K562 (cell line): Measurements from ENCODE around the gene DOCK7. TPM values are rescaled to one million over a fixed set of nuclear protein-coding genes. Genes with fewer than 3 reads are reported as not detected.
A peak's percentile ranks its signal among the peaks of the same experiment; 100 is the strongest.

Experiments used
- BCL6 ChIP-seq: fragments of 250-450 bp; sonication (Bioruptor Pico); IDR thresholded peaks from 2 replicates; pipeline ENCODE4 v1.4.0; 2020
- EP300 ChIP-seq: IDR thresholded peaks from 2 replicates; pipeline ENCODE4 v1.6.1; 2012; ENCODE audit warnings: low read length, improper control_type of control experiment
- GTF2F1 ChIP-seq: IDR thresholded peaks from 2 replicates; pipeline ENCODE4 v1.6.1; 2011; ENCODE audit warnings: low read depth, low read length, improper control_type of control experiment
- HDAC8 ChIP-seq: fragments of 450-650 bp; IDR thresholded peaks from 2 replicates; pipeline ENCODE4 v1.6.1; 2016; ENCODE audit warnings: mild to moderate bottlenecking, missing genetic modification characterization, moderate library complexity, missing compliant biosample characterization
- HNRNPH1 ChIP-seq: fragments of 200-400 bp; formaldehyde crosslinking; optimal IDR thresholded peaks from 2 replicates; pipeline ENCODE3; 2017; ENCODE audit warnings: low read depth, mild to moderate bottlenecking, low read length, moderate library complexity
- MEF2A ChIP-seq: IDR thresholded peaks from 2 replicates; pipeline ENCODE4 v1.6.1; 2011; ENCODE audit warnings: low read depth, mild to moderate bottlenecking, low read length, moderate library complexity; ENCODE audit not compliant: control insufficient read depth
- MIER1 ChIP-seq: fragments of 450-650 bp; IDR thresholded peaks from 2 replicates; pipeline ENCODE4 v1.6.1; 2016; ENCODE audit warnings: antibody characterized with exemption, mild to moderate bottlenecking, low read depth
- NFE2 ChIP-seq: IDR thresholded peaks from 2 replicates; pipeline ENCODE4 v1.6.1; 2014; ENCODE audit warnings: antibody characterized with exemption, low read depth
- NFIC ChIP-seq: fragments of 450-650 bp; IDR thresholded peaks from 2 replicates; pipeline ENCODE4 v1.6.1; 2017; ENCODE audit warnings: mild to moderate bottlenecking, inconsistent platforms
- RBM15 ChIP-seq: fragments of 200-400 bp; formaldehyde crosslinking; IDR thresholded peaks from 2 replicates; pipeline ENCODE4 v1.6.1; 2018; ENCODE audit warnings: mild to moderate bottlenecking, low read length, moderate library complexity; ENCODE audit not compliant: insufficient read depth
- RCOR1 ChIP-seq, 2 experiments: IDR thresholded peaks; 2 replicates each; pipeline ENCODE4 v1.6.1; 2012; ENCODE audit warnings: low read depth in 2 of 2, low read length in 2 of 2, borderline replicate concordance in 1 of 2, improper control_type of control experiment in 1 of 2
- SMAD3 ChIP-seq: fragments of 450-650 bp; formaldehyde crosslinking; conservative IDR thresholded peaks from 2 replicates; pipeline ENCODE4 v1.4.0; 2020; ENCODE audit warnings: mild to moderate bottlenecking
- SMARCE1 ChIP-seq: fragments of 450-650 bp; IDR thresholded peaks from 2 replicates; pipeline ENCODE4 v1.7.1; 2016; ENCODE audit warnings: mild to moderate bottlenecking
- STAT5A ChIP-seq: IDR thresholded peaks from 2 replicates; pipeline ENCODE4 v1.6.1; 2012; ENCODE audit warnings: low read length, inconsistent platforms, borderline replicate concordance
- SUPT5H ChIP-seq: fragments of 450-650 bp; IDR thresholded peaks from 2 replicates; pipeline ENCODE4 v1.6.1; 2016
- TBP ChIP-seq: optimal IDR thresholded peaks from 2 replicates; pipeline ENCODE3; 2011; ENCODE audit warnings: low read depth, low read length, improper control_type of control experiment
- TFAM ChIP-seq: fragments of 250-450 bp; sonication (Bioruptor Pico); conservative IDR thresholded peaks from 2 replicates; pipeline ENCODE4 v1.5.0; 2021; ENCODE audit warnings: mild to moderate bottlenecking, moderate library complexity
- ZNF165 ChIP-seq: fragments of 250-450 bp; sonication (Bioruptor Pico); IDR thresholded peaks from 2 replicates; pipeline ENCODE4 v1.4.0; 2020; ENCODE audit warnings: borderline replicate concordance
- ZNF830 ChIP-seq: fragments of 250-450 bp; sonication (Bioruptor Pico); IDR thresholded peaks from 2 replicates; pipeline ENCODE4 v1.5.0; 2021; ENCODE audit warnings: mild to moderate bottlenecking
- polyA plus RNA-seq, 8 experiments: library from polyadenylated mRNA; depleted of rRNA in 4 of 8; stranded (reverse) in 5 of 8; unstranded in 3 of 8; fragments of >200 nt; fragmentation: Nextera tagmentation in 2 of 8; fragmentation: Illumina TruSeq in 1 of 8; extraction: Ambion mirVana in 2 of 8; extraction: Trizol in 1 of 8; gene quantifications; 2 replicates each; pipeline versions ENCODE4 v1.2.1 to v1.2.3, GENCODE V29; 2011 to 2014; ENCODE audit warnings: inconsistent platforms in 1 of 8, missing spikeins in 1 of 8
- total RNA-seq, 7 experiments: library from RNA; depleted of rRNA in 6 of 7; stranded (reverse); fragments of >200 nt in 6 of 7; fragmentation: Illumina TruSeq in 2 of 7; extraction: Trizol in 2 of 7; gene quantifications; 2 replicates each; pipeline versions ENCODE4 v1.2.1 to v1.2.3, GENCODE V29; 2011 to 2021; ENCODE audit warnings: low replicate concordance in 1 of 7
- TF ChIP-seq, protein P1 (sequence below), 2 experiments: fragments of 450-650 bp; formaldehyde crosslinking in 1 of 2; IDR thresholded peaks; 2 replicates each; pipeline versions ENCODE4 v1.4.0 to v1.6.1; 2014 to 2020; ENCODE audit warnings: mild to moderate bottlenecking in 2 of 2, borderline replicate concordance in 1 of 2, low read depth in 1 of 2
- TF ChIP-seq, protein P2 (sequence below): fragments of 450-650 bp; IDR thresholded peaks from 2 replicates; pipeline ENCODE4 v1.6.1; 2016; ENCODE audit warnings: missing biosample characterization, missing genetic modification characterization
- TF ChIP-seq, protein P3 (sequence below): fragments of 450-650 bp; formaldehyde crosslinking; IDR thresholded peaks from 2 replicates; pipeline ENCODE4 v1.4.0; 2020; ENCODE audit warnings: mild to moderate bottlenecking

DOCK7 gene
- total and polyA plus RNA-seq, 9 of the 15 experiments (the other 6 are each of a cell fraction or from before 2014, with no cell fraction given): 4.9 to 35.1 (median 12.6) TPM

DNA sequence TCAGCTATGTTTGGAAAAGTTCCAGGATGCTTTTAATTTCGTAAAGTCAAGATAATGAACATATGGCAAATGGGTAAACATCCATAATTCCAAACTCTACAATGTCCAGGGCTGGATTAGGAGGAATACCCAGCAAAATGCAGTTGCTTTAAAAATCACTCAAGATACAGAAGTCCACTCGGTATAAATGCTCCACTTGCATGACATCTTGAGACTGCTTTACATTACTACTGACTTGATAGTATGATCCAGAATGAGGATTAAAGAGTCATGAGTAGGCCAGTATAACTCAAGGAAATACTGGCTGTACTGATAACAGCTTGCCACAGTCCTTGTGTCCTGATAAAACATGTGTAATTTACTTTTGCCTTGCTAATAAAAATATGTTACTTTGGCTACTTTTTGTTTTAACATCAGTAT, 149.1 kb downstream of the DOCK7 start (continued):
- TF ChIP-seq, protein P1, sequence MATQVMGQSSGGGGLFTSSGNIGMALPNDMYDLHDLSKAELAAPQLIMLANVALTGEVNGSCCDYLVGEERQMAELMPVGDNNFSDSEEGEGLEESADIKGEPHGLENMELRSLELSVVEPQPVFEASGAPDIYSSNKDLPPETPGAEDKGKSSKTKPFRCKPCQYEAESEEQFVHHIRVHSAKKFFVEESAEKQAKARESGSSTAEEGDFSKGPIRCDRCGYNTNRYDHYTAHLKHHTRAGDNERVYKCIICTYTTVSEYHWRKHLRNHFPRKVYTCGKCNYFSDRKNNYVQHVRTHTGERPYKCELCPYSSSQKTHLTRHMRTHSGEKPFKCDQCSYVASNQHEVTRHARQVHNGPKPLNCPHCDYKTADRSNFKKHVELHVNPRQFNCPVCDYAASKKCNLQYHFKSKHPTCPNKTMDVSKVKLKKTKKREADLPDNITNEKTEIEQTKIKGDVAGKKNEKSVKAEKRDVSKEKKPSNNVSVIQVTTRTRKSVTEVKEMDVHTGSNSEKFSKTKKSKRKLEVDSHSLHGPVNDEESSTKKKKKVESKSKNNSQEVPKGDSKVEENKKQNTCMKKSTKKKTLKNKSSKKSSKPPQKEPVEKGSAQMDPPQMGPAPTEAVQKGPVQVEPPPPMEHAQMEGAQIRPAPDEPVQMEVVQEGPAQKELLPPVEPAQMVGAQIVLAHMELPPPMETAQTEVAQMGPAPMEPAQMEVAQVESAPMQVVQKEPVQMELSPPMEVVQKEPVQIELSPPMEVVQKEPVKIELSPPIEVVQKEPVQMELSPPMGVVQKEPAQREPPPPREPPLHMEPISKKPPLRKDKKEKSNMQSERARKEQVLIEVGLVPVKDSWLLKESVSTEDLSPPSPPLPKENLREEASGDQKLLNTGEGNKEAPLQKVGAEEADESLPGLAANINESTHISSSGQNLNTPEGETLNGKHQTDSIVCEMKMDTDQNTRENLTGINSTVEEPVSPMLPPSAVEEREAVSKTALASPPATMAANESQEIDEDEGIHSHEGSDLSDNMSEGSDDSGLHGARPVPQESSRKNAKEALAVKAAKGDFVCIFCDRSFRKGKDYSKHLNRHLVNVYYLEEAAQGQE (IDR thresholded peaks at IDR 0.05; ENCODE audit: borderline replicate concordance): no peak
- TF ChIP-seq, protein P1 (CRISPR knock-in tag; IDR thresholded peaks at IDR 0.05; ENCODE audit: low read depth): no peak
- TF ChIP-seq TBP: no peak
- peak; percentile 74; the same call in 1 of the 2 replicates for TF ChIP-seq EP300
- no peak for TF ChIP-seq ZNF830 (CRISPR knock-in tag)
- TF ChIP-seq MIER1: no peak
- no peak for TF ChIP-seq ZNF165 (CRISPR knock-in tag)
- no peak for TF ChIP-seq BCL6
- TF ChIP-seq, protein P2, sequence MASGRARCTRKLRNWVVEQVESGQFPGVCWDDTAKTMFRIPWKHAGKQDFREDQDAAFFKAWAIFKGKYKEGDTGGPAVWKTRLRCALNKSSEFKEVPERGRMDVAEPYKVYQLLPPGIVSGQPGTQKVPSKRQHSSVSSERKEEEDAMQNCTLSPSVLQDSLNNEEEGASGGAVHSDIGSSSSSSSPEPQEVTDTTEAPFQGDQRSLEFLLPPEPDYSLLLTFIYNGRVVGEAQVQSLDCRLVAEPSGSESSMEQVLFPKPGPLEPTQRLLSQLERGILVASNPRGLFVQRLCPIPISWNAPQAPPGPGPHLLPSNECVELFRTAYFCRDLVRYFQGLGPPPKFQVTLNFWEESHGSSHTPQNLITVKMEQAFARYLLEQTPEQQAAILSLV (tag): no peak
- peak; percentile 54 for TF ChIP-seq NFIC
- no peak for TF ChIP-seq MEF2A
- no peak for TF ChIP-seq HDAC8
- TF ChIP-seq STAT5A: peak; percentile 69
- no peak for TF ChIP-seq SUPT5H
- no peak for TF ChIP-seq TFAM
- no peak for TF ChIP-seq NFE2
- TF ChIP-seq RBM15: no peak
- peak in 1 of 2 experiments; percentile 17; a peak in 1 of 4 replicates for TF ChIP-seq RCOR1 (IDR thresholded peaks at IDR 0.05; ENCODE audit: borderline replicate concordance in 1 of 2, low read depth in 2 of 2, low read length in 2 of 2)
- peak; percentile 72 for TF ChIP-seq SMARCE1
- no peak for TF ChIP-seq SMAD3 (CRISPR knock-in tag)
- no peak for TF ChIP-seq HNRNPH1
- TF ChIP-seq GTF2F1: no peak
- TF ChIP-seq, protein P3, sequence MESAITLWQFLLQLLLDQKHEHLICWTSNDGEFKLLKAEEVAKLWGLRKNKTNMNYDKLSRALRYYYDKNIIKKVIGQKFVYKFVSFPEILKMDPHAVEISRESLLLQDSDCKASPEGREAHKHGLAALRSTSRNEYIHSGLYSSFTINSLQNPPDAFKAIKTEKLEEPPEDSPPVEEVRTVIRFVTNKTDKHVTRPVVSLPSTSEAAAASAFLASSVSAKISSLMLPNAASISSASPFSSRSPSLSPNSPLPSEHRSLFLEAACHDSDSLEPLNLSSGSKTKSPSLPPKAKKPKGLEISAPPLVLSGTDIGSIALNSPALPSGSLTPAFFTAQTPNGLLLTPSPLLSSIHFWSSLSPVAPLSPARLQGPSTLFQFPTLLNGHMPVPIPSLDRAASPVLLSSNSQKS (CRISPR knock-in tag): no peak
